ENCODE data around the gene RBFOX2. TPM values are rescaled to one million over a fixed set of nuclear protein-coding genes. Genes with fewer than 3 reads are reported as not detected.

RBFOX2 gene
- total RNA-seq, 1 experiment from 2014 or later, result 81.1 TPM

DNA sequence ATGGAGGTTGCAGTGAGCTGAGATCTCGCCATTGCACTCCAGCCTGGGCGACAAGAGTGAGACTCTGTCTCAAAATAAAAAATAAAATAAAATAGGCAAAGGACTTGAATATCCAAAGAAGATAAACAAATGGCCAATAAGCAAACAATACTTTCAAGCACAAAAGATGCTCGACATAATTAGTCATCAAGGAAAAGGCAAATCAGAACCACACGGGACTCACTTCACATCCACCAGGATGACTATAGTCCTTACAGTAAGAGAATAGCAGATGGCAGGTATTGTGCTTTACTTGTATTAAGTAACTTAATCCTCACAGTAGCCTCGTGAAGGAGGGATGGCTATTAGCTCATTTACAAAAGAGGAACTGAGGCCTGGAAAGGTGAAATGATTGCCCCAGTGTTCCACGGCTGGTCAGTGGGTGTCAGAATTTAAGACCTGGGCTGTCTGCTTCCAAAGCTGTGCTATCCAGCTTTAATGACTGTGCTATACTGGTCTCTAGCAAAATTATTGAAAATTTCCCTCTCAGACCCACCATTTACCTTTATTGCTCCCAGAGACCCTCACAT, 40.2 kb upstream of the RBFOX2 start:
- in situ Hi-C loops (cut with HindIII; ENCODE audit: low pct_unique_long_range_greater_than_20kb, low sequenced_read_pairs) (no loop called here), intact Hi-C loops (cut with micrococcal nuclease; ENCODE audit: unreplicated experiment) (loop anchor here (10.0 kb wide), 1 partner anchor 134 kb away; no protein-coding TSS in a partner anchor)
- H3K4me3 ChIP-seq (ENCODE audit: low read depth in 2 of 2, low read length in 2 of 2), result no peak overlapping the region
- no peaks in the 10 kb centered on the region for H3K27me3 ChIP-seq (ENCODE audit: control insufficient read depth, insufficient read depth, low read length)
- ChIA-PET CTCF (no interaction called here), POLR2A (no interaction called here)
- DNase-seq (ENCODE audit: low read depth, low spot score) (no peak), ATAC-seq (no peak)
- H3K27ac ChIP-seq (ENCODE audit: low read length), result no peak overlapping the region
- no TSS peak for BruUV-seq (replicated peaks)
- no peaks in the 10 kb centered on the region for H3K36me3 ChIP-seq (ENCODE audit: control insufficient read depth, insufficient read depth, low read length)
- H3K9me3 ChIP-seq (ENCODE audit: control insufficient read depth, insufficient read depth, low read depth, low read length), result no peaks in the 10 kb centered on the region
- TF ChIP-seq CTCF (IDR thresholded peaks at IDR 0.05) (no peak), POLR2AphosphoS5 (IDR thresholded peaks at IDR 0.05; ENCODE audit: low read depth, low read length) (no peak), TCF7L2 (IDR thresholded peaks at IDR 0.05; ENCODE audit: low read depth, low read length) (no peak), SIN3A (IDR thresholded peaks at IDR 0.05; ENCODE audit: borderline replicate concordance, insufficient read depth, low read depth, low read length) (no peak)
- H3K4me1 ChIP-seq (ENCODE audit: control insufficient read depth, insufficient read depth, low read length), result no peaks in the 10 kb centered on the region

DNA sequence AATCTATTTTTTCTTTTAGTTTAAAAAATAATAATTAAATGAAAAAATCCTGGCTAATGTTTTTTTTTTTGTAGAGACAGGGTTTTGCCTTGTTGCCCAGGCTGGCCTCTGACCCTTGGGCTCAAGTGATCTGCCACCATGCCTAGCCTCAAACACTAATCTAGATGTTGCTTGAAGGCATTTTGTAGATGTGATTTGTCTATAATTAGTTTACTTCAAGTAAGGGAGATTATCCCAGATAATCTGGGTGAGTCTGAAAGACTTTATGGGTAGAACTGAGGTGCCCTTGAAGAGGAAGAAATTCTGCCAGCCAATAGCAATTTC, 38.6 kb upstream of the RBFOX2 start:
- H3K4me1 ChIP-seq (ENCODE audit: control insufficient read depth, insufficient read depth, low read length), result no peaks in the 10 kb centered on the region
- TF ChIP-seq POLR2AphosphoS5 (IDR thresholded peaks at IDR 0.05; ENCODE audit: low read depth, low read length) (no peak), TCF7L2 (IDR thresholded peaks at IDR 0.05; ENCODE audit: low read depth, low read length) (no peak), CTCF (IDR thresholded peaks at IDR 0.05) (no peak), SIN3A (IDR thresholded peaks at IDR 0.05; ENCODE audit: borderline replicate concordance, insufficient read depth, low read depth, low read length) (no peak)
- TF ChIP-seq, protein P1, sequence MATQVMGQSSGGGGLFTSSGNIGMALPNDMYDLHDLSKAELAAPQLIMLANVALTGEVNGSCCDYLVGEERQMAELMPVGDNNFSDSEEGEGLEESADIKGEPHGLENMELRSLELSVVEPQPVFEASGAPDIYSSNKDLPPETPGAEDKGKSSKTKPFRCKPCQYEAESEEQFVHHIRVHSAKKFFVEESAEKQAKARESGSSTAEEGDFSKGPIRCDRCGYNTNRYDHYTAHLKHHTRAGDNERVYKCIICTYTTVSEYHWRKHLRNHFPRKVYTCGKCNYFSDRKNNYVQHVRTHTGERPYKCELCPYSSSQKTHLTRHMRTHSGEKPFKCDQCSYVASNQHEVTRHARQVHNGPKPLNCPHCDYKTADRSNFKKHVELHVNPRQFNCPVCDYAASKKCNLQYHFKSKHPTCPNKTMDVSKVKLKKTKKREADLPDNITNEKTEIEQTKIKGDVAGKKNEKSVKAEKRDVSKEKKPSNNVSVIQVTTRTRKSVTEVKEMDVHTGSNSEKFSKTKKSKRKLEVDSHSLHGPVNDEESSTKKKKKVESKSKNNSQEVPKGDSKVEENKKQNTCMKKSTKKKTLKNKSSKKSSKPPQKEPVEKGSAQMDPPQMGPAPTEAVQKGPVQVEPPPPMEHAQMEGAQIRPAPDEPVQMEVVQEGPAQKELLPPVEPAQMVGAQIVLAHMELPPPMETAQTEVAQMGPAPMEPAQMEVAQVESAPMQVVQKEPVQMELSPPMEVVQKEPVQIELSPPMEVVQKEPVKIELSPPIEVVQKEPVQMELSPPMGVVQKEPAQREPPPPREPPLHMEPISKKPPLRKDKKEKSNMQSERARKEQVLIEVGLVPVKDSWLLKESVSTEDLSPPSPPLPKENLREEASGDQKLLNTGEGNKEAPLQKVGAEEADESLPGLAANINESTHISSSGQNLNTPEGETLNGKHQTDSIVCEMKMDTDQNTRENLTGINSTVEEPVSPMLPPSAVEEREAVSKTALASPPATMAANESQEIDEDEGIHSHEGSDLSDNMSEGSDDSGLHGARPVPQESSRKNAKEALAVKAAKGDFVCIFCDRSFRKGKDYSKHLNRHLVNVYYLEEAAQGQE (IDR thresholded peaks at IDR 0.05; ENCODE audit: insufficient read depth in 1 of 2, low read depth in 2 of 2, low read length in 1 of 2), result no peak
- H3K36me3 ChIP-seq (ENCODE audit: control insufficient read depth, insufficient read depth, low read length), result no peaks in the 10 kb centered on the region
- POLR2A ChIA-PET, result no interaction called here
- no peaks in the 10 kb centered on the region for H3K9me3 ChIP-seq (ENCODE audit: control insufficient read depth, insufficient read depth, low read depth, low read length)
- DNase-seq (ENCODE audit: low read depth, low spot score), result no peak
- no peak for ATAC-seq
- no peak overlapping the region for H3K4me3 ChIP-seq (ENCODE audit: low read depth in 2 of 2, low read length in 2 of 2)
- BruUV-seq (replicated peaks), result no TSS peak
- CTCF ChIA-PET, result no interaction called here
- intact Hi-C loops (cut with micrococcal nuclease; ENCODE audit: unreplicated experiment) (loop anchor here (2.0 to 10.0 kb wide), 2 partner anchors 58 to 132 kb away; no protein-coding TSS in a partner anchor), in situ Hi-C loops (cut with HindIII; ENCODE audit: low pct_unique_long_range_greater_than_20kb, low sequenced_read_pairs) (no loop called here)
- no peaks in the 10 kb centered on the region for H3K27me3 ChIP-seq (ENCODE audit: control insufficient read depth, insufficient read depth, low read length)
- H3K27ac ChIP-seq (ENCODE audit: low read length), result no peak overlapping the region

All from Panc1 (cell line).